Loucy (cell line): ENCODE data around the gene DDX49.

Experiments
- H2AFZ ChIP-seq: fragments of 200-600 bp; sonication (generic); 2 replicates; pipeline ENCODE4 v1.6.0; 2016; ENCODE audit warnings: antibody characterized with exemption, mild to moderate bottlenecking, low read length, moderate library complexity
- H3F3A ChIP-seq: fragments of 200-600 bp; 2 replicates; pipeline ENCODE4 v1.6.0; 2016; ENCODE audit warnings: antibody characterized with exemption, low read depth, mild to moderate bottlenecking
- H3K27me3 ChIP-seq: fragments of 200-600 bp; sonication (generic); 2 replicates; pipeline ENCODE4 v1.6.1; 2014; ENCODE audit warnings: low read length, mild to moderate bottlenecking; ENCODE audit not compliant: insufficient read depth, poor library complexity, severe bottlenecking
- H3K36me3 ChIP-seq: fragments of 200-600 bp; sonication (generic); 2 replicates; pipeline ENCODE4 v1.6.1; 2016; ENCODE audit warnings: low read length; ENCODE audit not compliant: insufficient read depth
- H3K4me1 ChIP-seq: fragments of 200-600 bp; sonication (generic); 2 replicates; pipeline ENCODE4 v1.5.1; 2014; ENCODE audit warnings: low read length, mild to moderate bottlenecking; ENCODE audit not compliant: insufficient read depth, poor library complexity, severe bottlenecking
- H3K4me2 ChIP-seq: fragments of 200-600 bp; sonication (generic); 2 replicates; pipeline ENCODE4 v1.6.0; 2014; ENCODE audit warnings: antibody characterized with exemption, low read length, low read depth, mild to moderate bottlenecking; ENCODE audit not compliant: poor library complexity, severe bottlenecking
- H3K4me3 ChIP-seq: fragments of 200-600 bp; sonication (generic); 2 replicates; pipeline ENCODE4 v1.5.1; 2014; ENCODE audit warnings: low read length, mild to moderate bottlenecking, mixed read lengths; ENCODE audit not compliant: poor library complexity, severe bottlenecking
- H3K79me2 ChIP-seq: fragments of 200-600 bp; sonication (generic); 2 replicates; pipeline ENCODE4 v1.6.1; 2014; ENCODE audit warnings: low read length; ENCODE audit not compliant: insufficient read depth
- H3K9ac ChIP-seq: fragments of 200-600 bp; sonication (generic); 2 replicates; pipeline ENCODE4 v1.6.0; 2014; ENCODE audit warnings: mild to moderate bottlenecking, low read depth, low read length, moderate library complexity; ENCODE audit not compliant: poor library complexity, severe bottlenecking
- H3K9me2 ChIP-seq: fragments of 200-600 bp; sonication (generic); replicated peaks from 2 replicates; pipeline ENCODE4 v1.6.1; 2016; ENCODE audit warnings: low read depth, low read length, mixed read lengths
- H3K9me3 ChIP-seq: fragments of 200-600 bp; sonication (generic); 2 replicates; pipeline ENCODE4 v1.6.1; 2014; ENCODE audit warnings: mild to moderate bottlenecking, antibody characterized with exemption, low read length, low read depth; ENCODE audit not compliant: insufficient read depth
- H4K20me1 ChIP-seq: fragments of 200-600 bp; sonication (generic); 2 replicates; pipeline ENCODE4 v1.6.0; 2014; ENCODE audit warnings: antibody characterized with exemption, low read length, mild to moderate bottlenecking; ENCODE audit not compliant: insufficient read depth, poor library complexity, severe bottlenecking
- EZH2phosphoT487 ChIP-seq: fragments of 200-600 bp; IDR thresholded peaks from 2 replicates; pipeline ENCODE4 v1.6.1; 2018; ENCODE audit warnings: antibody characterized with exemption, mild to moderate bottlenecking, moderate library complexity, borderline replicate concordance
- TF ChIP-seq, protein P1 (sequence below): fragments of 200-600 bp; sonication (generic); conservative IDR thresholded peaks from 2 replicates; pipeline ENCODE4 v1.5.1; 2014; ENCODE audit warnings: mild to moderate bottlenecking, antibody characterized with exemption, low read length

Gene DDX49

DNA sequence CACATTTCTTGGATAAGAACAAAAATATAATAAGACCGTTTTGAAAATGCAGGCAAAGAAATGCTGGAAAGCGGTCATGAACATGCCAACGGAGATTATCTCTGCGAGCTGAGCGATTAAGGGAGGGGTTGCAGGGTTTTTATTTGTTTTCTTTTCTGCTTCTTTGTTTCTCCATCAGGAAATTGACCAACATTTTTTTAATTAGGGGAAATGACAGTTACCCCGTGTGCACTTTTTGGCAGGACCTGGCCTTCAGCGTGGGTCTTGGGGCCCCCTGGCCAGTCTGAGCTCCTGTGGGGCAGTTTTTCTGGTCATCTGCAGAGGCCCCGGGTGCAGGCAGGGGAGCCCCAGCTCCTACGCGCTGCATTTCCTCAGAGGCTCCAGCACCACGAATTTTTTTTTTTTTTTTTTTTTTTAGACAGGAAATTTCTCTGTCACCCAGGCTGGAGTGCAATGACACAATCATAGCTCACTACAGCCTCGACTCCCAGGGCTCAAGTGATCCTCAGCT, 52.8 kb downstream of the DDX49 start:
- Histone ChIP-seq H3F3A (no peaks in the 10 kb centered on the region), H3K9me2 (no peaks in the 10 kb centered on the region), H3K4me1 (peaks cover 6% of the 10 kb centered on the region), H3K27me3 (no peaks in the 10 kb centered on the region), H3K79me2 (no peaks in the 10 kb centered on the region), H3K36me3 (no peaks in the 10 kb centered on the region), H3K4me3 (no peak overlapping the region), H2AFZ (peak overlapping the region; percentile 68), H3K9ac (no peak overlapping the region), H3K9me3 (no peaks in the 10 kb centered on the region), H4K20me1 (no peaks in the 10 kb centered on the region), H3K4me2 (no peak overlapping the region)
- TF ChIP-seq, protein P1, sequence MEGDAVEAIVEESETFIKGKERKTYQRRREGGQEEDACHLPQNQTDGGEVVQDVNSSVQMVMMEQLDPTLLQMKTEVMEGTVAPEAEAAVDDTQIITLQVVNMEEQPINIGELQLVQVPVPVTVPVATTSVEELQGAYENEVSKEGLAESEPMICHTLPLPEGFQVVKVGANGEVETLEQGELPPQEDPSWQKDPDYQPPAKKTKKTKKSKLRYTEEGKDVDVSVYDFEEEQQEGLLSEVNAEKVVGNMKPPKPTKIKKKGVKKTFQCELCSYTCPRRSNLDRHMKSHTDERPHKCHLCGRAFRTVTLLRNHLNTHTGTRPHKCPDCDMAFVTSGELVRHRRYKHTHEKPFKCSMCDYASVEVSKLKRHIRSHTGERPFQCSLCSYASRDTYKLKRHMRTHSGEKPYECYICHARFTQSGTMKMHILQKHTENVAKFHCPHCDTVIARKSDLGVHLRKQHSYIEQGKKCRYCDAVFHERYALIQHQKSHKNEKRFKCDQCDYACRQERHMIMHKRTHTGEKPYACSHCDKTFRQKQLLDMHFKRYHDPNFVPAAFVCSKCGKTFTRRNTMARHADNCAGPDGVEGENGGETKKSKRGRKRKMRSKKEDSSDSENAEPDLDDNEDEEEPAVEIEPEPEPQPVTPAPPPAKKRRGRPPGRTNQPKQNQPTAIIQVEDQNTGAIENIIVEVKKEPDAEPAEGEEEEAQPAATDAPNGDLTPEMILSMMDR, result no peak
- no peak for TF ChIP-seq EZH2phosphoT487

DNA sequence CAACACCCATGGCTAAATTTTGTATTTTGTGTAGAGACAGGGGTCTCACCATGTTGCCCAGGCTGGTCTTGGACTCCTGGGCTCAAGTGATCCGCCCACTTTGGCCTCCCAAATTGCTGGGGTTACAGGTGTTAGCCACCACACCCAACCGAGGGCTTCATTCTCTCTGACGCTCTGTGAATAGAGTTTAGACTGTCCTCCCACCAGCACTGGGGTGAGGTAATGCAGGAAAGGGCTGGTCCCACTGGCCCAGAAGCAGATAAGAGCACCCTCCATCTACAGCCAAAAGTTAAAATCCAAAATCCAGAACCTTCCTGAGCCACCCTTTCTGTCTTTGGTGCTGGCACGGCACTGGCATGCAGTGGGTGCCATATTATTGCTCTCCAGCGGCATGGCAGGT, 53.3 kb downstream of the DDX49 start:
- no peak overlapping the region for H3K4me3 ChIP-seq
- peaks cover 6% of the 10 kb centered on the region for H3K4me1 ChIP-seq
- H3K9me2 ChIP-seq, result no peaks in the 10 kb centered on the region
- H3K36me3 ChIP-seq, result no peaks in the 10 kb centered on the region
- no peaks in the 10 kb centered on the region for H3K79me2 ChIP-seq
- H3K9ac ChIP-seq, result no peak overlapping the region
- TF ChIP-seq, protein P1, result no peak
- no peak for TF ChIP-seq EZH2phosphoT487
- H3F3A ChIP-seq, result no peaks in the 10 kb centered on the region
- no peak overlapping the region for H3K4me2 ChIP-seq
- no peaks in the 10 kb centered on the region for H3K9me3 ChIP-seq
- H3K27me3 ChIP-seq, result no peaks in the 10 kb centered on the region
- H4K20me1 ChIP-seq, result no peaks in the 10 kb centered on the region
- H2AFZ ChIP-seq, result no peak overlapping the region; the same call in 1 of the 2 replicates

DNA sequence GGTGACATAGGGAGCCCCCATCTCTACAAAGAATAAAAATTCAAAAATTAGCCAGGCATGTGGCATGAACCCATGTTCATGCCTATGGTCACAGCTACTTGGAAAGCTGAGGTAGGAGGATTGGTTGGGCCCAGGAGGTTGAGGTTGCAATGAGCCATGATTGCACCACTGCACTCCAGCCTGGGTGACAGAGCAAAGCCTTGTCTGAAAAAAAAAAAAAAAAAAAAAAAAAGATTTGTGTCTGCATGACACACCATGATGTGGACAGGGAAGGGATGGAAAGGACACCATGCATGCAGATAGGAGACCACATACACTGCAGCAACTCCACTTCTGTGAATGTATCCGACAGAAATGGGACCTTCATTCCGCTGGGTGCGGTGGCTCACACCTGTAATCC, 55.5 kb downstream of the DDX49 start:
- no peaks in the 10 kb centered on the region for H3K27me3 ChIP-seq
- peaks cover 6% of the 10 kb centered on the region for H3K4me1 ChIP-seq
- no peaks in the 10 kb centered on the region for H4K20me1 ChIP-seq
- H3K4me2 ChIP-seq, result no peak overlapping the region
- H3K9ac ChIP-seq, result no peak overlapping the region
- H3K36me3 ChIP-seq, result no peaks in the 10 kb centered on the region
- H3K79me2 ChIP-seq, result no peaks in the 10 kb centered on the region
- H2AFZ ChIP-seq, result no peak overlapping the region
- H3F3A ChIP-seq, result no peaks in the 10 kb centered on the region
- no peaks in the 10 kb centered on the region for H3K9me2 ChIP-seq
- H3K4me3 ChIP-seq, result no peak overlapping the region
- TF ChIP-seq, protein P1, result no peak
- no peak for TF ChIP-seq EZH2phosphoT487
- H3K9me3 ChIP-seq, result no peaks in the 10 kb centered on the region
